Thyroid gland (tissue), 4 donors: Measurements from ENCODE around the gene PARD3B. TPM values are rescaled to one million over a fixed set of nuclear protein-coding genes. Genes with fewer than 3 reads are reported as not detected.

ENCODE experiments used
- DNase-seq, 2 donors: peaks; one replicate each; pipeline ENCODE4 v3.0.0-alpha.2; 2019
- H3K27ac ChIP-seq, 3 donors: fragments of 200-600 bp; sonication (generic); 1 replicate in 2 of 3; 2 replicates in 1 of 3; pipeline ENCODE4 v1.5.1; 2016 to 2019; ENCODE audit warnings: mild to moderate bottlenecking in 1 of 3, moderate library complexity in 1 of 3
- H3K27me3 ChIP-seq: fragments of 200-600 bp; sonication (generic); one replicate; pipeline ENCODE4 v1.5.1; 2019
- H3K36me3 ChIP-seq, 2 donors: fragments of 200-600 bp; sonication (generic); one replicate each; pipeline ENCODE4 v1.5.1; 2016 to 2019
- H3K4me1 ChIP-seq, 2 donors: fragments of 200-600 bp; sonication (generic); one replicate each; pipeline ENCODE4 v1.5.1; 2017 to 2019
- H3K4me3 ChIP-seq, 3 donors: fragments of 200-600 bp; sonication (generic); replicated peaks in 1 of 3; 1 replicate in 2 of 3; 2 replicates in 1 of 3; pipeline ENCODE4 v1.5.1; 2016; ENCODE audit warnings: mild to moderate bottlenecking in 1 of 3
- H3K9me3 ChIP-seq: fragments of 200-600 bp; sonication (generic); one replicate; pipeline ENCODE4 v1.5.1; 2017
- POLR2A ChIP-seq, 2 donors: fragments of 450-650 bp; IDR thresholded peaks; one replicate each; pipeline ENCODE4 v1.6.1; 2017; ENCODE audit warnings: antibody characterized with exemption in 2 of 2, mild to moderate bottlenecking in 2 of 2, moderate library complexity in 1 of 2
- WGBS, 2 donors: methylation state at CpG; one replicate each; pipeline ENCODE4 v1.1.5; 2017; 5-methylcytosine and 5-hydroxymethylcytosine counted together
- intact Hi-C: fragments of 100-400 bp; cut with DNase I; formaldehyde crosslinking; loops from one replicate; pipeline ENCODE4 v1.15.1; 2023
- total RNA-seq, 4 donors: library from RNA; depleted of rRNA; stranded (reverse); fragments of >200 nt; gene quantifications; one replicate each; pipeline ENCODE4 v1.2.3, GENCODE V29; 2016
- TF ChIP-seq, protein P1 (sequence below), 6 experiments: fragments of 200-600 bp in 3 of 6; fragments of 450-650 bp in 3 of 6; sonication (generic) in 3 of 6; IDR thresholded peaks; one replicate each; pipeline ENCODE4 v1.5.1; 2016 to 2019; ENCODE audit warnings: antibody characterized with exemption in 6 of 6, mild to moderate bottlenecking in 2 of 6, inconsistent platforms in 1 of 6, moderate library complexity in 1 of 6

Gene PARD3B
- total RNA-seq, 4 donors from 2014 or later, result 27.0 to 43.4 (median 34.6) TPM

DNA sequence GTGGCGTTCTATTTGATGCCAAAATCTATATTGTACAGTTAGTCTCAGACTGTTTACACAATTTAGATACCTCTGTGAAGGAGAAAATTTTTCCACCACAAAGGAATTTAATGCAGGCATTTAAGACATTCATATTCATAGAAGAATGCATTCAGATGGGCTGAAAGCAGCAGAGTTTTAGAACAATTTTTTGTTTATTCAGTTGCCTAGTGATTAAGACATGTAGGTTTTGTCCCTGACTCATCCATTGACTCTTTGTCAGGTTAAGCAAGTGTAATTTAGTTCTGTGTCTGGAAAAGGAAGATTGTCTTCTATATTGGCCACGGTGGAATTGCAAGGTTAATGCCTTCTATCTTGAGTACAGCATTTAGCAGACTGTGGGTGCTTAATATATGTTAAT lies 515.0 kb downstream of the PARD3B start:
- H3K36me3 ChIP-seq, result no peaks in the 10 kb centered on the region
- H3K4me1 ChIP-seq, result no peaks in the 10 kb centered on the region
- WGBS, 2 donors, result 94 to 96% methylated on average over 2 of the region's 2 CpGs
- no peak overlapping the region for H3K27ac ChIP-seq
- no peak overlapping the region for H3K4me3 ChIP-seq
- no peak for DNase-seq
- TF ChIP-seq, protein P1, sequence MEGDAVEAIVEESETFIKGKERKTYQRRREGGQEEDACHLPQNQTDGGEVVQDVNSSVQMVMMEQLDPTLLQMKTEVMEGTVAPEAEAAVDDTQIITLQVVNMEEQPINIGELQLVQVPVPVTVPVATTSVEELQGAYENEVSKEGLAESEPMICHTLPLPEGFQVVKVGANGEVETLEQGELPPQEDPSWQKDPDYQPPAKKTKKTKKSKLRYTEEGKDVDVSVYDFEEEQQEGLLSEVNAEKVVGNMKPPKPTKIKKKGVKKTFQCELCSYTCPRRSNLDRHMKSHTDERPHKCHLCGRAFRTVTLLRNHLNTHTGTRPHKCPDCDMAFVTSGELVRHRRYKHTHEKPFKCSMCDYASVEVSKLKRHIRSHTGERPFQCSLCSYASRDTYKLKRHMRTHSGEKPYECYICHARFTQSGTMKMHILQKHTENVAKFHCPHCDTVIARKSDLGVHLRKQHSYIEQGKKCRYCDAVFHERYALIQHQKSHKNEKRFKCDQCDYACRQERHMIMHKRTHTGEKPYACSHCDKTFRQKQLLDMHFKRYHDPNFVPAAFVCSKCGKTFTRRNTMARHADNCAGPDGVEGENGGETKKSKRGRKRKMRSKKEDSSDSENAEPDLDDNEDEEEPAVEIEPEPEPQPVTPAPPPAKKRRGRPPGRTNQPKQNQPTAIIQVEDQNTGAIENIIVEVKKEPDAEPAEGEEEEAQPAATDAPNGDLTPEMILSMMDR (IDR thresholded peaks at IDR 0.05), result no peak
- no peak for TF ChIP-seq POLR2A (IDR thresholded peaks at IDR 0.05)
- no peaks in the 10 kb centered on the region for H3K27me3 ChIP-seq
- no peaks in the 10 kb centered on the region for H3K9me3 ChIP-seq
- intact Hi-C loops, result no loop called here

DNA sequence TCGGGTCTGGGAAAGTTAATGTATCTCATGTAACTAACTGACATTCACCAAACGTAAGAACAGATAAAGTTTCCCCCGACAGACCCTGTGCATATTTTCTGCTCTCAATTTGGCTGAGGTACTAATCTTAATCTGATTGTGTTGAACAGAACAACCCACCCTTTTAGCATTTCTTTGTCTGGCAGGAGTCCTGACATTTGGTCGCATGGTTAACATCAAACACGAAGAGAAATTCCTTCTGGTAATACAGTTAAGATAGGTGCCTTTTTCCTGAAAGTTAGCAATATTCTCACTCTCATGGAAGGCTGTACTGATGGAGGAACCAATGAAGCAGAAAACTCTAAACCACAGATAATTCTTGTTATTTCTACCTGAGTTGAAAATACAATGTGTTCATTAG lies 520.8 kb downstream of the PARD3B start:
- TF ChIP-seq, protein P1 (IDR thresholded peaks at IDR 0.05), result no peak
- no peak for TF ChIP-seq POLR2A (IDR thresholded peaks at IDR 0.05)
- Histone ChIP-seq H3K27ac (no peak overlapping the region), H3K9me3 (no peaks in the 10 kb centered on the region), H3K36me3 (no peaks in the 10 kb centered on the region), H3K27me3 (no peaks in the 10 kb centered on the region), H3K4me1 (no peaks in the 10 kb centered on the region), H3K4me3 (no peak overlapping the region)
- WGBS, 2 donors, result 85 to 86% methylated on average over 5 of the region's 5 CpGs
- intact Hi-C loops, result no loop called here
- no peak for DNase-seq

DNA sequence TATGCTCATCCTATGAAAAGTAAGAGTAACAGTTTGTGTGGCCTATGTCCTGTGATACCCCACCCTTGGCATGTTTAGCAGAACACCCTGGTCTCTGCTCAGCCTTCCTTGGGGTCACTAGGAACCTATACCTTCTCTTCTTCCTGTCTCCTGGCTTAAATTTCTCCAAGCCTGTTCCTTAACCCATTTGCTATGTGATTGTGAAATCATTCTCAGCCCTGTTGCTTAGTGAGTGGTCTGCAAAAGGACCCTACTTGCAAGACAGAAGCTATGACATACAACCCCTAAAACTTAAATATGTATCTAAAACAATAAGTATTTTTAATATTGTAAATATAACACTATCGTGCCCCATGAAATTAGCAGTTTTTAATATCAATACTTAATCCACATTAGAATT lies 524.7 kb downstream of the PARD3B start:
- 92 to 96% methylated on average over 1 of the region's 1 CpG for WGBS, 2 donors
- intact Hi-C loops, result no loop called here
- H3K27ac ChIP-seq, result no peak overlapping the region
- no peaks in the 10 kb centered on the region for H3K27me3 ChIP-seq
- H3K4me3 ChIP-seq, result no peak overlapping the region
- DNase-seq, result no peak
- no peaks in the 10 kb centered on the region for H3K9me3 ChIP-seq
- TF ChIP-seq POLR2A (IDR thresholded peaks at IDR 0.05), result no peak
- TF ChIP-seq, protein P1 (IDR thresholded peaks at IDR 0.05), result no peak
- H3K36me3 ChIP-seq, result no peaks in the 10 kb centered on the region
- H3K4me1 ChIP-seq, result no peaks in the 10 kb centered on the region

DNA sequence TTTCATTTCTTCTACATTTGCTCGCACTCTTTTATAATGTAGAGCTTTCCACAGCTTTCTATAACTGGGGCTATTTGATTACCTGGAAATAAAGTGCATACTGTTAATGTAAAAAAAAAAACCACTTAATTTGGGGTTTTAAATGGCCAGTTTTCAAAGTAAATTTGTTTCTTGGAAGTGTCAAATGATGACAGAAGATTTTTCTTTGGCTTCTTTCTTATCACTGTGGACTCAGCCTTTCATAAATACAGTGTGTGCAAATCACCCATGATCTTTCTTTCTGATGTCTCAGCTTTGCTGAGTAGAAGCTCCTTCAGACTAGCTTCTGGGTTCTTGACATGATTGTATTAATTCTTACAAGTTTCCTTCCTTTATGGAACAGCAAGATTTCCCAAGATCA lies 525.6 kb downstream of the PARD3B start:
- H3K4me3 ChIP-seq, result no peak overlapping the region
- 97 to 100% methylated on average over 1 of the region's 1 CpG for WGBS, 2 donors

DNA sequence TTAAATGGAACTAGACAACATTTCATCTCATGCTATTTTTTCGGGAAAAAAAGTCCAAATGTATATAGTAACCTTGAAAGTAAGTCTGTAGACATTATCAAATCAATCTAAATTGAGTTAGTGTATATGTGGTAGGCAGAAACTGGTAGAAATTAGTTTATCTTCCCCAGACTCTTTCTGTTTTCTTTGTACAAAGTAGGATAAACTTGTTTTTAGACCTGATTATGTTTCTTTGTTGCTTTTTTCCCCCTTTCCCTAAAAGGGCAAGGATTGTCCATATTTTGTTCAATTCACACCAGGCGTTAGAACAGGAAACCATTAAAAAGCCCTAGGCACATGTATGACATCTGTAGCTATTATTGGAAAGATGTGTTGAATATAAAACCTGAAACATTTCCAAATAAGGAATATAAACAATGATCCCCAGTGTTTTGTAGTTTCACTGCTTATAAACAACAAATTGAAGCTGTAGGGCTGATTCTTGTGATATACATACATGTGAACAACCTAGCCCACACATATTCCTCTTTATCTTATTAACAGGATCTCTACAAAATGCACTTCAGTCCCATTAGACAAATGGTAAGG lies 528.3 kb downstream of the PARD3B start:
- no peaks in the 10 kb centered on the region for H3K27me3 ChIP-seq
- H3K9me3 ChIP-seq, result no peaks in the 10 kb centered on the region
- TF ChIP-seq, protein P1 (IDR thresholded peaks at IDR 0.05), result no peak
- TF ChIP-seq POLR2A (IDR thresholded peaks at IDR 0.05), result no peak
- 82 to 86% methylated on average over 2 of the region's 2 CpGs for WGBS, 2 donors
- H3K4me1 ChIP-seq, result peaks cover 6 to 11% of the 10 kb centered on the region in 2 donors
- H3K4me3 ChIP-seq, result no peak overlapping the region
- no peaks in the 10 kb centered on the region for H3K36me3 ChIP-seq
- intact Hi-C loops, result no loop called here
- no peak for DNase-seq
- H3K27ac ChIP-seq, result no peak overlapping the region

More for the DNA sequence above, 525.6 kb downstream of the PARD3B start:
- TF ChIP-seq, protein P1 (IDR thresholded peaks at IDR 0.05), result no peak
- no peak for TF ChIP-seq POLR2A (IDR thresholded peaks at IDR 0.05)
- no peak overlapping the region for H3K27ac ChIP-seq
- no peaks in the 10 kb centered on the region for H3K36me3 ChIP-seq
- no peaks in the 10 kb centered on the region for H3K4me1 ChIP-seq
- intact Hi-C loops, result no loop called here
- DNase-seq, result no peak
- H3K27me3 ChIP-seq, result no peaks in the 10 kb centered on the region
- H3K9me3 ChIP-seq, result no peaks in the 10 kb centered on the region
